HuH-7 (cell line): ENCODE data around the gene SCRN2.

Experiments used
- DNase-seq: peaks from one replicate; pipeline ENCODE4 v3.0.0; 2011; ENCODE audit warnings: low spot score

Gene SCRN2

DNA sequence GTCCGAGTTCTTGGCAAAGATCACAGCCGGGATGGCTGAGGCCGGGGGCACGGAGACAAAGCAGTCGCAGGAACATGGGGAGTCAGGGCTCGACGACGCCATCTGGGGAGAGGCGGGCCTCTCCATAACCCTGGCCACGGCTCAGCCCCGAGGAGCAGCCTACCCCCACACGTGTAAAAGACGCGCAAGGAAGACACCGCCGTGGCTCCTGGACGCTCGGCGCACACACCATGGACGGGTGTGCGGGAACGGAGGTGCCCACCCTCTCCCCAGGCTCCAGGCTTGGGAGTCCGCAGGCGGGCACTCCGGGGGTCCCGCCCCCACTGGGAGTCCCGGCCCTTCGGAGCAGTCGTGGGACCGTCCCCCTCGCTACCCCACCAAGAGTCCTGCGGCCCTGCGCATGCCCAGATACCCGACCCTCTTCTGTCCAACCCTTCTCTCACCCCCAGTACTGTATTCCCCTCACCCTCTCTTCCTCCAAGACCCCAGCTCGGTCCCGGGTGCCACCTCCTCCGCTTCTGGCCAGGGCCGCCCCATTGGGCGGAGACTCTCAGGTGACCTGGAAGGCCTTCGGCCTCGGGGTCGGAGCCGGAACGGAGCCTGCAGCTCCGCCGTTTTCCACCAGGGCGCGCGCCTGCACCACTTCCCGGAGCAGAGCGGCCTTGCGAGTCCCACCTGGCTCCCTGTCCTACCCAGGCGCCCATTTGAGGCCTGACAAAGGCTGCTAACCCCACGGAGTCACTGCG, at the start of gene SCRN2:
SCRN2 (minus strand) TSS at position 532 of the 746 bp plus-strand sequence; CDS start at position 102, 430 bp downstream.
- DNase-seq: peak; percentile 97

DNA sequence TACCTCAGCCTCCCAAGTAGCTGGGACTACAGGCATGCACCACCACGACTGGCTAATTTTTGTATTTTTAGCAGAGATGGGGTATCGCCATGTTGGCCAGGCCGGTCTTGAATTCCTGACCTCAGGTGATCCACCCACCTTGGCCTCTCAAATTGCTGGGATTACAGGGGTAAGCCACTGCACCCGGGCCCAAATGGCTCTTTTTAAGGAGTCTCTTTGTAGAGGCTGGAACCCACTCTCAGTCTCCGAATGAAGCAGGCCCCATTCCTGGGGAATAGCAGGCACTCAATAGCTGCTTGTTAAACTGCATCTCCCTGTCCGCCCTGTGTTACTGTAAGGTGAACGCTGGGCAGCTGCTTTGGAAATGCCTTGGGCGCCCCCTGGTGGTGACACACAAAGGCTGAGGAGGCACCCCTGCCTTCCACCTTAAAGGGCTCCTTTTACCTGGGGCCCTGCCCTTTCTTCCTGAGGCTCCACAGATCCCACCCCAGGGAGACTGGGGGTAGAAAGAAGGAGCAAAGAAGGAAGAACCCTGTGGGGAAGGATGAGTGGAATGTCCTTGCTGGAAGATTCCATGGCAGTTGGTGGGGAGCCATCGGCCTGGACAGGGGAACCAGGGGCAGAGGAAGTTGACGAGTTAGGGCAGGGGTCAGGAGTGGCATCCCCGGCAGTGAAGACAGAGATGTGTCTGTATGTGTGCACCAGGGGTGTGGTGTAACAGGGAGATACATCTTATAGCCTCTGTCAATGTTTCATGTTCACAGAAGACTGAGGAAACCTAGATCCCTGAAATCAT, 48.9 kb upstream of the SCRN2 start:
- DNase-seq: peak; percentile 76

DNA sequence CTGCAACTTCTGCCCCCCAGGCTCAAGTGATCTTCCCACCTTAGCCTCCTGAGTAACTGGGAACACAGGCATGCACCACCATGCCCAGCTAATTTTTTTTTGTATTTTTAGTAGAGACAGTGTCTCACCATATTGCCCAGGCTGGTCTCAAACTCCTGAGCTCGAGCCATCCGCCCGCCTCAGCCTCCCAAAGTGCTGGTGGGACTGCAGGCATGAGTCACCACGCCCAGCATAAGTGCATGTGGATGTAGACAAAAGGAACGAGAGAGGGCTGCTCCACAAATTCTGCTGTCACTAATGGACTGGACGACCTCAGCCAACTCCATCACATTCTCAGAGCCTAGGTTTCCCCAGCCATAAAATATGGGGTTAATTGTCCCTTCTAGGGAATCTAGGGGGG, 47.2 kb upstream of the SCRN2 start:
- DNase-seq: no peak

DNA sequence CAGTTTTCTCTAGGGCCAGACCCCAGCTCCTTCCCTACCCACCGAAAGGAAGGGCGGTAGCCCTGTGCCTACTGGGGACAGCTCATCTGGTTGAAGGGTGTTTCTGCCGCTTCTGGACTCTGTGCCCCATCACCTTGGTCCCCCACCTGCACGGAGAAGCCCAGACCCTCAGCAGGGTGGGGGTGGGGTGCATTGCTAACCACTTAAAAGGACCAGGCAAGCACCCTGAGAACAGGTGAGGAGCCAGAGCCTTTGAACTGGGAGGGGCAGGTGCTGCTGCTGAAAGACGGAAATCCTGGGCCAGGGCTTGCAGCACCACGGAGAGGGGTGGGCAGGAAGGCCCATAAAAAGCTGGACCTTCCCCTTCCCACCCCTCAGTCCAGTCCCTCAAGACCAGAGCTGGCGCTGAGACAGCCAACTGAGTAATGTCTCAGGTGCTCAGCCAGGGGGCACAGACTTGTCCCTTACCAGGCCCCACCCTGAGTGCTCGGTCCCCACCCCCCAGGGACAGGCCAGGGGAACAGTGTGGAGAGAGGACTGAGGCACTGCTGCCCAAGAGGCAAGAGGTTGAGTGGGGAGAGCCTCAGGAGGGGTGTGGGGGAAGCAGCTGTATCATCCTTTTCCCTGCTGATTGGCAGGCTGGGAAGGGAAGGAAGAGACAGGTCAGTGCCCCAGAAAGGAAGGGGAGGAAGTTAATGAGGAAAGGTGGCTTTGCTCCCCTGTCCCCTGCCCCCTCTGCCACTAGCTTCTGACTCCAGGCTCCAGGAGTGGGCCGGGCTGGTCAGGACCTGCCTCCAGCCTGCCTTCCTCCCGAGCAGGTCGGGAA, 44.0 kb upstream of the SCRN2 start:
- no peak for DNase-seq

DNA sequence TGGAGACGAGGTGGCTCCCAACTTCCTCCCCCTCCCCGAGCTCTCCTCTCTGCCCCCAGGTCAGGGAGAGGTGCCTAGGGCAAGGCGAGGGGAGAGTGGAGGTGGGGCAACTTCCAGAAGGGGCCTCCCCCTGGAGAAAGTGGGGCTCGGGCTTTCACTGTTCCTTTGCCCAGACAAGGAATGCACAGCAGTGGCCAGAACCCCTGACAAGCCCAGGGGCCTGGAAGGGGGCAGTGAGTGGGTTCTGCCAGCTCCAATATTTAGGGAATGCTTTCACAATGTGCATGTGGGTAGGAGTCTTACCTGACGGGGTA, 43.3 kb upstream of the SCRN2 start:
- no peak for DNase-seq

DNA sequence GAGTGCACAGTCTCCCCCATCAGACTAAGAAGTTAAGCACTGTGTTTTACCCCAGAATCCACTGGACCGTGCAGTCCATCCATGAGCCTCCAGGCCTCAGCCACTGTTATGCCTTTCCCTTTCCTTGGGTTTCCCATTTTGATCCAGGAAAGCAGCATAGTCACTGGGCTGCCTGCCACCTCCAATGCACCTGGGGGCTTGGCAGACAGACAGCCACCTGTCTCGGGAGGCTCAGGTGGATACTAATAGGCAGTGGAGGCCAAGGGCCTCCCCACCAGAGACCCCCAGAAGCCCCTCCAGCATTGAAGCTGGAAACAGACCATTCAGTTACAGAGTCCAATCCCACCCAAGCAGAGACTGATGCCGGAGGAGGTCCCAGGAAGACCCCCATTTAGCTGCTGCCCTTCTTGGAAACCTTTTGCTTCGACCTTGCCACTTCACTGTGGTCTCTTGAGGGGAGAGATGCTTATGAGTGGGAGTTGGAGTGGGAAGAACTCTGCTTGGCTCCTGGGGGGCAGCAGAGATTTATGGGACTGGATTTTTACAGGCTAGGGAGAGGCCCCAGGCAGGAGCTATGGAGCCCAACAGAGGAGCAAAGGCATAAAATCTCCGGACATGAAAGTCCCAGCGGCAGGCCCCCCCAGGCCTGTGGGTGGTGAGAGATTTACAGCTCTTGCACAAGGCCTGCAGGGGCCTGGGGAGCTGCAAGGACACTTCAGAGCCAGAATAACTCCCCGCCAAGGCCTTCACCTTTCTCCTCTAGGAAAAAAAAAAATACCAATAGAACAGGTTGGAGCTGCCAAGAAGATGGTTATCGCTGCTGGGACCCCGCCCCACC, 42.7 kb upstream of the SCRN2 start:
- no peak for DNase-seq

DNA sequence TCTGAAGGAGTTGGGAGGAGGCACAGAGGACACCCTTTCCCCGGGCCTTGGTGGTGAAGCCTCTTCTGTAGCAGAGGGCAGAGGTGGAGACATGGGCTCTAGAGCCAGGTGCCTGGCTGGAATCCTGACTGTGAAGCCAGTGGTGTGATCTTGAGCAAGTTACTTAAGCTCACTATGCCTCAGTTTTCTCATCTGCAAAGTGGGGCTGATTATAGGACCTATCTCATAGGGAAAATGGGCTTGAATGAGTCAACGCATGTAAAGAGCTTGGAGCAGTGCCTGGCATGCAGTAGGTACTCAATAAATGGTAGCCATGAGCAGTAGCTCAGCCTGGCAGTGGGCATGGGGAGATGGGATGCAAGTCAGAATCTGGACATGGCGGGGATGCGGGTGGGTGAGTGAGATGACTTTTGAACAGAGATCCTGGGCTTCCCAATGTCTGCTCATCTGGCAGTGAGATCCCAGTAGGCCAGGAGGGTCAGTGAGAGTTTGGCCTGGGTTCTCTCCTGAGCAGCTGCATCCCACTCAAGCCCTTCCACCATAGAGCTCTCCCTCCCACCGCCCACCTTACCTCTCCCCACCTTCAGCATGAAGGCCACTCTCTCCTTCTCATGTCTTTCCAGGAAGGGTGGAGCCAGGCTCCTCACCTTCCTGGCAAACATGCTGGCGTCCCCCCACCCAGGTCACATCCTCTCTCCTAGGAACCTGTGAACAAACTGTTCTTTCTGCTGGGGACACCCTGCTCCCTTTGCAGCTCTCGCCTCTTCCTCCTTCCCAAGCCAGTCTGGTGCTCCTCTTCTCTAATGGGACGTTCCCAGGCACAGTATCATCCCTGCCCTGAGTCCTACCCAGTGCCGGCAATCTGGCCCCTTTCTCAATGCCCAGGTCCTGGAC, 41.9 kb upstream of the SCRN2 start:
- DNase-seq: no peak

DNA sequence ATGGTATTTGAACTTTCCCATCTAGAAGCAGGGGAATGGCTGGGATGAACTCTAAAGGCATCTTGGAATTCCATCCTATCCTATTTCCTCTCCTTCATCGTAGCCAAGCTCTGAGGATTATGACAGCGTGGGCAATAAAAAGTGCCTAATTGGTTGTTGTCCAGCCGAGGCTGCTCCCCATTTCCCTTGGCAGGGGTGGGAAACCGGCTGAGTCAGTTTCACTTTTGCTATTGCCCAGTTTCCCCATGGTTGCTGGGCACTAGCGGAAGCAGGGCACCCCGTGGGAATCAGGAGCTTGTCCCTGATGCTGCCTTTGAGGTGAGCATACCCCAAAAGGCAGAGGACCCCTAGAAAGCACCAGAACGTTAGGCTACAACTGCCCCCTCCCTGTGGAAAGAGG, 41.2 kb upstream of the SCRN2 start:
- no peak for DNase-seq

DNA sequence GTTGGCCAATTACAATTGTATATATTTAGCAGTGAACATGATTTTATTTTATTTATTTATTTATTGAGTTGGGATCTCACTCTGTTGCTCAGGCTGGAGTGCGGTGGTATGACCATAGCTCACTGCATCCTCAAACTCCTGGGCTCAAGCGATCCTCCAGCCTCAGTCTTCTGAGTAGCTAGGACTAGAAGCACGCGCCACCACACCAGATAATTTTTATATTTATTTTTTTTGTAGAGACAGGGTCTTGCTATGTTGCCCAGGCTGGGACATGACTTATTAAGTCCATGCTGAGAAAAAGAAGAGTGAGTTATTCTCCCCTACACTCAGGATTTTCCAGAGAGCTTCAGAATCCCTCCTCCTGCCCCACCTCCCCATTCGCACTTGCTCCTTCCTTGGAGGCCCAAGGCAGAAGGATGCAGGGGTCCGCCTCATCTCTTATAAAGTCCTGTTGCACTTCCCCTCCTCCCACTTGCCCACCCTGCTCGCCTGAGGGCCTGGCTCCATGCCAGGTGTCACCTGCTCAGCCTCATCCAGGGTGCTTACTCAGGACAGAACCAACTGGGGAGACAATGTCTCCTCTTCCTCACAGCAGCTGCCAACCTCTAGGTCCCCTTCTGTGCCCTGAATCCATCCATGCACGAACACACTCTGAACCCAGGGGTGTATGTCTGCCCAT, 38.8 kb upstream of the SCRN2 start:
- no peak for DNase-seq

DNA sequence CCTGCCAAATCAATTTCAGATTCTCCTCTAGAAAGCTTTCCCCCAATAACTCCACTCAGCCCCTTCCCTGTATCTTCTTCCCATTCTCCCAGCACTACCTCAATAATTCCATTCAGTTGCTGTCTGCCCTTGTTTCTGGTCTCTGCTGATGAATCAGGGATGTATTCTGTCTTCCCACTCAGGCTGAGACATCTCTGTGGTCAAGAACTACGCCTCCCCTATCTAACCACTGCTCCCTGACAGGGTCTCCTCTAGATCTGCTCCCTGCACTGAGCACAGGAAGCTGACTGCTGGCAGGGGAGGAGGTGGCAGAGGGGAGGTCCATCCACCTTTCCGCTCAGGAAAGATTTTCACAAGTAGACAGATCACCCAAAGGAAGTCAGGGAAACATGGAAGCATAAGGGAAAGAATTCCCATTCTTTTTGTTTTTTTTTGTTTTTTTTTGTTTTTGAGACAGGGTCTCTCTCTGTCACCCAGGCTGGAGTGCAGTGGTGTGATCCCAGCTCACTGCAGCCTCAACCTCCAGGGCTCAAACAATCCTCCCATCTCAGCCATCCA, 38.0 kb upstream of the SCRN2 start:
- DNase-seq: no peak

DNA sequence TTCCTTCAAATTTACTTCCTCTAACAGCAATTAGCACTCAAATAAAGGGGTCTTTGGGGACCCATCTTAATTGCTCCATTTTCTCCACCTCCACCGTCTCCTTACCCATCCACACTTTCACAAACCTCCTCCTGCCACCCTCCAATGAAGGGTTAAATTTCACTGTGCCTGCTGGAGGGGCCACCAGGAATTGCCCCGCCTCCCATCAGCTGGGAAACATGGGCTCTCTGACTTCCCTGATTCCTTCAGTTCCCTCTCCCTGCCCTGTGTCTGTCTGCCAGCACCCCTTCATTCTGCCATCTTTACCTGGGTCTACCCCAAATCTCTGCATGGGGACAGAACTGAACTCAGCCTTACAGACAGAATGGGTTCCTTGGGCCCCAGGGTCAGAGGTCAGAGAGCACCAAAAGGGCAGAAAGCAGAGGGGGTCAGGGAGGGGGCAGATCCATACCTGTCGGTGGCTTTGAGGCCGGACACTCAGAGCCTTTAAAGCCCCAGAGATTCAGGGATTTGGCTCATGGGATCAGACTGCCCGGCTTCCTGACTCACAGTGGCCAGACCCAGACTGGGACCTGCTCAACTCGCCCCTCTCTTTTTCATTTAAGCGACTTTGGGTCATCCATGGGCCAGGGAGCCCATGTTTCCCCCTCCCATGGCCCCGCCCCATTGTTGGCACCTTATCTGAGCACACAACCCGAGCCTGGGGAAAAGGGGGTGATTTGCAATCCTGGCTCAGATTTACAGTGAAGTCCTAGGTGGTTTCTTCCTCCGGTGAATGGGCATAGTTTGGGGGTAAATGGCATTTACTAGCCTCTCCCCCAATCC, 37.3 kb upstream of the SCRN2 start:
- no peak for DNase-seq

DNA sequence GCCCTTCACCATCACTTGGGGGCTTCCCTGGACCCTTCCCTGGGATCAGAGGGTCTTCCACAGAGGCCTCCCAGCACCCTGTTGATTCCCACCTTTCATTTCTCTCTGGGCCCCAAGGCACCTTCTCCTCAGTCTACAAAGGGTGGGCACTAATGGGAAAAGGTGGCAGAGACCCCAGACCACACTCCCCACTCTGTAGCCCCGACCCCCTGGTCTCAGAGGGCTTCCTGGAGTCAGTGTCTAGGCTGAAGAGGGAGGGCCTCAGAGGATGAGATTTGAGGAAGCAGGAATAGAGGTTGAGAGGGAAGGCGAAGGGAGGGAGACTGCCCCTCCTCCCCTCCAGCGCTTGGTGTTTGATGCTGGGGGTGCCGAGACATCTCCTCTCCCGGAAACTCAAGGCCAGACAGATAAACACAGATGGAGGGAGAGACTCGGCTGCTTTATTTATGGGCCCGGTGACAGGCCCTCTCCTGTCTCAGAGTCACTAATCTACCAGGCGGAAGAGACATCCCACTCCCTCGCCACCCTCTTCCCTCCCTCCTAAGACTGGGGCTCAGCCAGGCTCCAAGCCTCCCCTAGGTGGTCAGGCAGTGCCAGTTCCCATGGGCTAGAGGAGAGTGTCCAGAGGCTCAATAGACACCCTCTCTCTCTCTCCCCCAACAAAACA, 36.4 kb upstream of the SCRN2 start:
- DNase-seq: no peak

DNA sequence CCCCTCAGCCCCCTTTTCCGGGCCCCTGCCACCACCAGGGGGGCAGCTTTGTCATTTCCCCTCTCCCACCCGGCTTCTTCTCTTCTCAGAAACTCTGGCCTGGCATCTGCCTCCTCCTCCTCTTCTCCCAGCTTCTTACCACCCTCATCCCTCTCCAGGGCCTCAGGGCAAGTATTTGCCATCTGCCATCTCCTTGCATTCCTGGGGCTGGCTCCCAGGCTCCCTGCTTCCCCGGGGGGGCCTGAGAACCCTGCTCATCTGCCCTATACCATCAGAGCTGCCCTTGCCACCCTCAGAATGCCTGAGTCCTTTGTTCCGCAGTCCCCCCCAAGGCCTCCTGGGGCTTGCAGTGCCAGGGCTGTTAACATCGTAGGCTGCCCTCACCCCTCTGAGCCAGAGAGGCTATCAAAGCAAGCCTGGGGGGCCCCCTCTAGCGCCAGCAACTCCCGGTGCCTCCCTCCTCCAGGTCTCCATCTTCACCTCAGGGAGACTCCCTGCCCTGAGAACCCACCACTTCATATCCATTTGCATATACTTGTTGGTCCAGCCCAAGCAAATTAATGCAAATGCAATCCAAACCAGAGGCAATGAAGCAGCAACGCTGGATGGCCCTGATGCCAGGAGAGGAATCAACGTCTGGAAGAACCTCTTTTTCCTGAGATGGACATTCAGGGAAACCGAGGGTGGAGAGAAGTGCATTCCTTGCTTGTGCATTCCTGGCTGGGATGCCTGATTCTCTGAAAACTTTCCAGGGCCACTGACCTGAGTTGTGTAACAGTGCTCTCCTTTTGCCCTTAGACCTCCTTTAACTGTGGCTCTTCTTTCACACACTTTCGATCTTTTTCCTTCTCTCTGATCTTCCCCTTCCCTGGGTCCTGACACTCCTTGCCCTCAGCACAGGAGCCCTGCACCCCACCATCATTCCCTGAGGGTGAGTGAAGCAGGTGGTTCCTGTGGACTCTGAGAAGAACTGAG, 34.2 kb upstream of the SCRN2 start:
- no peak for DNase-seq

DNA sequence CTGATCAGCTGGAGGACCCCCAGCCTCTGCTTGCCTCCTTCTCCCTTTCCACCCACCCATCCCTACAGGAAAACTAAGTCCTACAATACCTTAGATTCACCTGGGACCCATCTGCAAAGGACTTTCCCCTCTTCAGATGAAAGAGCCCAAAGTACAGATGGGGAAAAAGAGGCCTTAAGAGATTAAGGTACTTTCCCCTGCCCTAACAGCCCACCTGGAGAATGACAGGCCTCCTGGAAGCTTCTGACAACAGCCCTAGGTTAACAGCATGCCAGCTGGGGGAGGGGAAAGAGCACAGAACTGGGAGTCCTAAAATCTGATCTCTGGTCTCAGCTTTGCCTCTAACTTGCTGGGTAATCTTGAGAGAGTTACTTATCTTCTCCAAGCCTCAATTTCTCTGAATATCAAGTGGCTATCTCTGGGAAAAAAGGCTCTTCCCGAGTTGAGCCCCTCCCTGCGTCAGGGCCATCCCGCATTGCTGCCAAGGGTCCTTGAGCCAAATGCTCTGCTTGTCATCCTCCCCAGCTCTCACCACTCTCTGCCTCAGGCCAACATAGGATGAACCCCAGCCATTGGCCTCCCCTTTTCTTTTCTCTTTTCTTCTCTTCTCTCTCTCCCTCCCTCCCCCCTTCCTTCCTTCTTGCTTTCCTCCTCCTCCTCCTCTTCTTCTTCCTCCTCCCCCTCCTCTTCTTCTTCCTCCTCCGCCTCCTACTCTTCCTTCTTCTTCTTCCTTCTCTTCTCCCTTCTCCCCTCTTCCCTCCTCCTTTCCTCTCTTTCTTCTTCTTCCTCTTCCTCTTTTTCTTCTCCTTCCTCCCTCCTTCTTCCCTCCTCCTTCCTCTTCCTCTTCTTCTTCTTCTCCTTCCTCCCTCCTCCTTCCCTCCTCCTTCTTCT, 32.4 kb upstream of the SCRN2 start:
- no peak for DNase-seq

DNA sequence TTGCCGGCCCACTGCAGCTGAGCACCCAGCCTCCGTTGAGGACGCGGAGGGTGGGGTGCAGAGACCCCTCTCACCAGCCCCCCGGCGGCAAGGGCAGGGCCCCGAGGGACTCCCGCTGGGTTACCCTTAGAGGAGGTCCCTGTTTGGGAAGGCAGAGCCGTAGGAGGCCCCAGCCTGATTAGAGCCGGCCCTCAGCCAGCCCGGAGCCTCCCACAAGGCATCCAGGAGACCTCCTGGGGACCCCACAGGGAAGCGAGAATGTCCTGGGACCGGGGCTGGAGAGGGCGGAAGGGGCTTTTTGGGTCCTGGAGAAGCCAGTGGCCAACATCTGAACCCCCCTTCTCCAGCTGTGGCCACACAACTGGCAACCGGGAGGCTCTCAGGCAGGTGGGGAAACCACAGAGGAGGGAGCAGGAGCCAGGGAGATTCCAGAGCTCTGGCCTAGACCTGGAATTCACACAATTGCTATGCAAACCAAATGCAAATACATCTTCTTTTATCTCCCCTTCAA, 31.6 kb upstream of the SCRN2 start:
- no peak for DNase-seq
